Measurements from ENCODE around the gene ODF4. TPM values are rescaled to one million over a fixed set of nuclear protein-coding genes. Genes with fewer than 3 reads are reported as not detected.

ODF4 gene
- total and polyA plus RNA-seq, 10 of the 15 experiments (the other 5 are each of a cell fraction or from before 2014, with no cell fraction given) = not detected

- peak; percentile 68 for TF ChIP-seq E4F1 (IDR thresholded peaks at IDR 0.05; ENCODE audit: borderline replicate concordance, partially characterized antibody)
- no peak for TF ChIP-seq CUX1 (IDR thresholded peaks at IDR 0.05; ENCODE audit: insufficient replicate concordance, low read depth, low read length)
- no peak for TF ChIP-seq NFYA (IDR thresholded peaks at IDR 0.05; ENCODE audit: borderline replicate concordance, low read depth, low read length)
- no peak; the same call in 1 of the 2 replicates for TF ChIP-seq IRF4 (IDR thresholded peaks at IDR 0.05; ENCODE audit: low read depth, low read length)
- TF ChIP-seq PRDM15 (CRISPR knock-in tag; IDR thresholded peaks at IDR 0.05) = no peak
- peak; percentile 97 for TF ChIP-seq CBFB (IDR thresholded peaks at IDR 0.05; ENCODE audit: low read depth)
- peak; percentile 87 for TF ChIP-seq ZBTB40 (IDR thresholded peaks at IDR 0.05; ENCODE audit: borderline replicate concordance)
- TF ChIP-seq STAT3 (IDR thresholded peaks at IDR 0.05; ENCODE audit: low read depth, low read length) = no peak
- peak; percentile 100 for TF ChIP-seq TAF1 (IDR thresholded peaks at IDR 0.05; ENCODE audit: borderline replicate concordance, low read depth, low read length)
- TF ChIP-seq ZBTB33 (IDR thresholded peaks at IDR 0.05) = 0 out of 2 replicates have a peak, but pooled peaks have one; percentile 14
Observed at GRCh38 chr17:8383143-8383822, 43.6 kb downstream of the ODF4 start, which contains the start of gene RPL26 (continued).
